Nephron progenitor cell (in vitro differentiated cells): ENCODE measurements around the gene THBS2.
A peak's percentile ranks its signal among the peaks of the same experiment; 100 is the strongest.
"Not testable (repeated sequence)": the region's sequence is repeated elsewhere in the genome, so short reads cannot be mapped to it uniquely, and the experiment has no call there.

Experiments
- DNase-seq: peaks from one replicate; pipeline ENCODE4 v3.0.0; 2021
- H3K27ac Mint-ChIP-seq: 2 replicates; pipeline ENCODE4 v1.8.0; 2021; ENCODE audit warnings: mild to moderate bottlenecking, moderate library complexity, mixed read lengths
- H3K27me3 Mint-ChIP-seq: 2 replicates; pipeline ENCODE4 v1.8.0; 2021; ENCODE audit warnings: mild to moderate bottlenecking, low read depth, mixed read lengths; ENCODE audit not compliant: poor library complexity
- H3K36me3 Mint-ChIP-seq: 2 replicates; pipeline ENCODE4 v1.8.0; 2021; ENCODE audit warnings: low read depth, mixed read lengths
- H3K4me1 Mint-ChIP-seq: 2 replicates; pipeline ENCODE4 v1.8.0; 2021; ENCODE audit warnings: mixed read lengths
- H3K4me3 Mint-ChIP-seq: 2 replicates; pipeline ENCODE4 v1.8.0; 2021; ENCODE audit warnings: mild to moderate bottlenecking, moderate library complexity, mixed read lengths
- H3K9me3 Mint-ChIP-seq: 2 replicates; pipeline ENCODE4 v1.8.0; 2021; ENCODE audit warnings: mild to moderate bottlenecking, moderate library complexity, mixed read lengths
- TF ChIP-seq, protein P1 (sequence below): fragments of 200-600 bp; sonication (generic); IDR thresholded peaks from 2 replicates; pipeline ENCODE4 v1.5.0; 2021; ENCODE audit warnings: antibody characterized with exemption

THBS2 gene

GRCh38 chr6:169253337-169254238 lies at the start of gene THBS2:
THBS2 (minus strand) TSS chr6:169253846; CDS start chr6:169250784, 3,062 bp downstream.
- Mint-ChIP-seq H3K4me3 (peak within 1 kb of the TSS; percentile 79), H3K27me3 (peaks cover 76% of the 10 kb centered on the region)

DNA sequence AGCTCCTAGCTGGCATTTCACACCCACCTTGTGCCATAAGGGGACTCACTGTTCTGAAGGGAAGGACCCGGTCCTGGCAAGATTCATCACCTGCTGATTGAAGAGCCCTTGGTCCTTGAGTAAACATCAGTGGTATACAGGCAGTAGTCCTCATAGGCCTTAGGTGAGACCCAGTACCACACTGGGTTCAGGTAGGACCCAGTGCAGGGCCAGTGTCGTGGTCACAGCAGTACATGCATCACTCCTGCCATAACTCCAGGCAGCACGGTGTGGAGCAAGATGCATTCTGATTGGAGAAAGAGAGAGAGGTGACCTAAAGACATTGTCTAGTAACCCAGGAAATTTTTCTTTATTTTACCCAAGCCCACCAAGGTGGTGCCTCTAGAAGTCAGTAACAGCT lies 49.1 kb upstream of the THBS2 start:
- H3K27ac Mint-ChIP-seq = no peak overlapping the region
- H3K36me3 Mint-ChIP-seq = peaks cover 7% of the 10 kb centered on the region
- TF ChIP-seq, protein P1, sequence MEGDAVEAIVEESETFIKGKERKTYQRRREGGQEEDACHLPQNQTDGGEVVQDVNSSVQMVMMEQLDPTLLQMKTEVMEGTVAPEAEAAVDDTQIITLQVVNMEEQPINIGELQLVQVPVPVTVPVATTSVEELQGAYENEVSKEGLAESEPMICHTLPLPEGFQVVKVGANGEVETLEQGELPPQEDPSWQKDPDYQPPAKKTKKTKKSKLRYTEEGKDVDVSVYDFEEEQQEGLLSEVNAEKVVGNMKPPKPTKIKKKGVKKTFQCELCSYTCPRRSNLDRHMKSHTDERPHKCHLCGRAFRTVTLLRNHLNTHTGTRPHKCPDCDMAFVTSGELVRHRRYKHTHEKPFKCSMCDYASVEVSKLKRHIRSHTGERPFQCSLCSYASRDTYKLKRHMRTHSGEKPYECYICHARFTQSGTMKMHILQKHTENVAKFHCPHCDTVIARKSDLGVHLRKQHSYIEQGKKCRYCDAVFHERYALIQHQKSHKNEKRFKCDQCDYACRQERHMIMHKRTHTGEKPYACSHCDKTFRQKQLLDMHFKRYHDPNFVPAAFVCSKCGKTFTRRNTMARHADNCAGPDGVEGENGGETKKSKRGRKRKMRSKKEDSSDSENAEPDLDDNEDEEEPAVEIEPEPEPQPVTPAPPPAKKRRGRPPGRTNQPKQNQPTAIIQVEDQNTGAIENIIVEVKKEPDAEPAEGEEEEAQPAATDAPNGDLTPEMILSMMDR = no peak
- H3K4me3 Mint-ChIP-seq = no peak overlapping the region
- no peak for DNase-seq
- peaks cover 59% of the 10 kb centered on the region for H3K9me3 Mint-ChIP-seq
- H3K4me1 Mint-ChIP-seq = no peaks in the 10 kb centered on the region
- H3K27me3 Mint-ChIP-seq = peaks cover 2% of the 10 kb centered on the region

More at GRCh38 chr6:169253337-169254238, at the start of gene THBS2:
- Mint-ChIP-seq H3K36me3 (no peaks in the 10 kb centered on the region), H3K27ac (no peak within 1 kb of the TSS), H3K4me1 (peaks cover 31% of the 10 kb centered on the region), H3K9me3 (peaks cover 28% of the 10 kb centered on the region)
- TF ChIP-seq, protein P1 = no peak
- DNase-seq = peak; percentile 52

- TF ChIP-seq, protein P1 = no peak
- Mint-ChIP-seq H3K27ac (no peak overlapping the region), H3K4me1 (no peaks in the 10 kb centered on the region), H3K27me3 (peaks cover 2% of the 10 kb centered on the region), H3K36me3 (peaks cover 7% of the 10 kb centered on the region), H3K9me3 (peaks cover 54% of the 10 kb centered on the region), H3K4me3 (no peak overlapping the region)
- no peak for DNase-seq
Observed at GRCh38 chr6:169302255-169302654, 48.6 kb upstream of the THBS2 start.

GRCh38 chr6:169300916-169301315 lies 47.3 kb upstream of the THBS2 start:
- no peak for DNase-seq
- Mint-ChIP-seq H3K27ac (no peak overlapping the region), H3K27me3 (peaks cover 2% of the 10 kb centered on the region), H3K9me3 (peaks cover 52% of the 10 kb centered on the region), H3K4me1 (peaks cover 7% of the 10 kb centered on the region), H3K36me3 (peaks cover 7% of the 10 kb centered on the region), H3K4me3 (no peak overlapping the region)
- TF ChIP-seq, protein P1 = no peak

DNA sequence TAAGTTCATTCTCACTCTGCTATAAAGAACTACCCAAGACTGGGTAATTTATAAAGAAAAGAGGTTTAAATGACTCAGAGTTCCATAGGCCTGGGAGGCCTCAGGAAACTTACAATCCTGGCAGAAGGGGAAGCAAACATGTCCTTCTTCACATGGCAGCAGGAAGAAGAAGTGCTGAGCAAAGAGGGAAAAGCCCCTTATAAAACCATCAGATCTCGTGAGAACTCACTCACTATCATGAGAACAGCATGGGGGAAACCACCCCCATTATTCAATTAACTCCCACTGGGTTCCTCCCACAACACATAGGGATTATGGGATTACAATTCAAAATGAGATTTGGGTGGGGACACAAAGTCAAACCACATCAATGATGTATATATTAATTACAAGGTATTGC lies 45.0 kb upstream of the THBS2 start:
- DNase-seq, H3K4me1 Mint-ChIP-seq, H3K4me3 Mint-ChIP-seq, H3K36me3 Mint-ChIP-seq, H3K27ac Mint-ChIP-seq, H3K27me3 Mint-ChIP-seq: not testable (repeated sequence)
- H3K9me3 Mint-ChIP-seq = peaks cover 40% of the 10 kb centered on the region

GRCh38 chr6:169296622-169297021 lies 43.0 kb upstream of the THBS2 start:
- no peak overlapping the region for H3K27ac Mint-ChIP-seq

More at GRCh38 chr6:169296622-169297021, 43.0 kb upstream of the THBS2 start:
- Mint-ChIP-seq H3K9me3 (peaks cover 30% of the 10 kb centered on the region), H3K4me1 (peaks cover 27% of the 10 kb centered on the region), H3K36me3 (no peaks in the 10 kb centered on the region), H3K4me3 (no peak overlapping the region), H3K27me3 (no peaks in the 10 kb centered on the region)
- no peak for DNase-seq
- TF ChIP-seq, protein P1 = no peak
